ENCODE results near the gene CEP170B. TPM values are rescaled to one million over a fixed set of nuclear protein-coding genes. Genes with fewer than 3 reads are reported as not detected.
"Not testable (repeated sequence)": the region's sequence is repeated elsewhere in the genome, so short reads cannot be mapped to it uniquely, and the experiment has no call there.

The CEP170B gene
- total and polyA plus RNA-seq, 2 donors from 2014 or later, result 8.1 to 42.4 TPM

GRCh38 chr14:104887623-104888488, 22.8 kb downstream of the CEP170B start:
- no peak overlapping the region for H3K9ac ChIP-seq (ENCODE audit: low read length in 3 of 3)
- H3K4me3 ChIP-seq (ENCODE audit: low read length in 3 of 3), result no peak overlapping the region
- intact Hi-C loops (cut with DNase I), result no loop called here
- no peak for TF ChIP-seq CTCF (IDR thresholded peaks at IDR 0.05; ENCODE audit: borderline replicate concordance, extremely low read depth, insufficient read depth)
- FAIRE-seq (no peak), DNase-seq (peak in 2 of 5 donors; percentile 32 to 76)
- no peaks in the 10 kb centered on the region for H3K4me1 ChIP-seq (ENCODE audit: control insufficient read depth in 2 of 3, insufficient read depth in 2 of 3, low read depth in 1 of 3, low read length in 3 of 3)
- H3K27ac ChIP-seq (ENCODE audit: low read depth in 2 of 2, low read length in 2 of 2), result no peak overlapping the region
- no peaks in the 10 kb centered on the region for H3K9me3 ChIP-seq (ENCODE audit: control insufficient read depth in 2 of 3, insufficient read depth in 1 of 3, low read length in 3 of 3)
- H3K36me3 ChIP-seq (ENCODE audit: control insufficient read depth in 2 of 3, insufficient read depth in 3 of 3, low read length in 3 of 3), result peaks cover 0 to 4% (median 0%) of the 10 kb centered on the region in 3 donors
- H3K27me3 ChIP-seq (ENCODE audit: control insufficient read depth, insufficient read depth, low read length), result no peaks in the 10 kb centered on the region

- no peak for FAIRE-seq
- DNase-seq, result peak in 2 of 5 donors; percentile 39 to 69
- intact Hi-C loops (cut with DNase I), result no loop called here
- Histone ChIP-seq H3K9me3 (ENCODE audit: control insufficient read depth in 2 of 3, insufficient read depth in 1 of 3, low read length in 3 of 3) (no peaks in the 10 kb centered on the region), H3K27me3 (ENCODE audit: control insufficient read depth, insufficient read depth, low read length) (no peaks in the 10 kb centered on the region), H3K4me3 (ENCODE audit: low read length in 3 of 3) (no peak overlapping the region), H3K9ac (ENCODE audit: low read length in 3 of 3) (no peak overlapping the region), H3K36me3 (ENCODE audit: control insufficient read depth in 2 of 3, insufficient read depth in 3 of 3, low read length in 3 of 3) (peaks cover 0 to 4% (median 0%) of the 10 kb centered on the region in 3 donors), H3K27ac (ENCODE audit: low read depth in 2 of 2, low read length in 2 of 2) (no peak overlapping the region), H3K4me1 (ENCODE audit: control insufficient read depth in 2 of 3, insufficient read depth in 2 of 3, low read depth in 1 of 3, low read length in 3 of 3) (no peaks in the 10 kb centered on the region)
- no peak for TF ChIP-seq CTCF (IDR thresholded peaks at IDR 0.05; ENCODE audit: borderline replicate concordance, extremely low read depth, insufficient read depth)
Measured at GRCh38 chr14:104888489-104889374, 23.7 kb downstream of the CEP170B start.

- H3K4me3 ChIP-seq (ENCODE audit: low read length in 3 of 3), result no peak overlapping the region
- peaks cover 0 to 2% (median 0%) of the 10 kb centered on the region in 3 donors for H3K4me1 ChIP-seq (ENCODE audit: control insufficient read depth in 2 of 3, insufficient read depth in 2 of 3, low read depth in 1 of 3, low read length in 3 of 3)
- intact Hi-C loops (cut with DNase I), result no loop called here
- no peak overlapping the region for H3K27ac ChIP-seq (ENCODE audit: low read depth in 2 of 2, low read length in 2 of 2)
- H3K9me3 ChIP-seq (ENCODE audit: control insufficient read depth in 2 of 3, insufficient read depth in 1 of 3, low read length in 3 of 3), result no peaks in the 10 kb centered on the region
- TF ChIP-seq CTCF (IDR thresholded peaks at IDR 0.05; ENCODE audit: borderline replicate concordance, extremely low read depth, insufficient read depth), result no peak
- no peaks in the 10 kb centered on the region for H3K27me3 ChIP-seq (ENCODE audit: control insufficient read depth, insufficient read depth, low read length)
- no peak overlapping the region for H3K9ac ChIP-seq (ENCODE audit: low read length in 3 of 3)
- DNase-seq (peak in 2 of 5 donors; percentile 44 to 54), FAIRE-seq (no peak)
- H3K36me3 ChIP-seq (ENCODE audit: control insufficient read depth in 2 of 3, insufficient read depth in 3 of 3, low read length in 3 of 3), result peaks cover 0 to 4% (median 0%) of the 10 kb centered on the region in 3 donors
Measured at GRCh38 chr14:104889375-104889757, 24.3 kb downstream of the CEP170B start.

GRCh38 chr14:104890292-104890691, 25.2 kb downstream of the CEP170B start:
- H3K4me1 ChIP-seq (ENCODE audit: control insufficient read depth in 2 of 3, insufficient read depth in 2 of 3, low read depth in 1 of 3, low read length in 3 of 3); H3K9me3 ChIP-seq (ENCODE audit: control insufficient read depth in 2 of 3, insufficient read depth in 1 of 3, low read length in 3 of 3); intact Hi-C loops (cut with DNase I); FAIRE-seq; H3K36me3 ChIP-seq (ENCODE audit: control insufficient read depth in 2 of 3, insufficient read depth in 3 of 3, low read length in 3 of 3); H3K27me3 ChIP-seq (ENCODE audit: control insufficient read depth, insufficient read depth, low read length); DNase-seq; H3K27ac ChIP-seq (ENCODE audit: low read depth in 2 of 2, low read length in 2 of 2); H3K4me3 ChIP-seq (ENCODE audit: low read length in 3 of 3); H3K9ac ChIP-seq (ENCODE audit: low read length in 3 of 3): not testable (repeated sequence)
